CD4-positive, alpha-beta T cell treated with Interleukin-17A for 4 hours (primary cell): Measurements from ENCODE around the gene CPNE2.
"Not testable (repeated sequence)": the region's sequence is repeated elsewhere in the genome, so short reads cannot be mapped to it uniquely, and the experiment has no call there.

Experiments
- DNase-seq: peaks from one replicate; pipeline ENCODE4 v3.0.0-alpha.2; 2020; ENCODE audit warnings: mixed read lengths

Gene CPNE2

GRCh38 chr16:57178793-57179212 lies 86.4 kb downstream of the CPNE2 start:
- no peak for DNase-seq

DNA sequence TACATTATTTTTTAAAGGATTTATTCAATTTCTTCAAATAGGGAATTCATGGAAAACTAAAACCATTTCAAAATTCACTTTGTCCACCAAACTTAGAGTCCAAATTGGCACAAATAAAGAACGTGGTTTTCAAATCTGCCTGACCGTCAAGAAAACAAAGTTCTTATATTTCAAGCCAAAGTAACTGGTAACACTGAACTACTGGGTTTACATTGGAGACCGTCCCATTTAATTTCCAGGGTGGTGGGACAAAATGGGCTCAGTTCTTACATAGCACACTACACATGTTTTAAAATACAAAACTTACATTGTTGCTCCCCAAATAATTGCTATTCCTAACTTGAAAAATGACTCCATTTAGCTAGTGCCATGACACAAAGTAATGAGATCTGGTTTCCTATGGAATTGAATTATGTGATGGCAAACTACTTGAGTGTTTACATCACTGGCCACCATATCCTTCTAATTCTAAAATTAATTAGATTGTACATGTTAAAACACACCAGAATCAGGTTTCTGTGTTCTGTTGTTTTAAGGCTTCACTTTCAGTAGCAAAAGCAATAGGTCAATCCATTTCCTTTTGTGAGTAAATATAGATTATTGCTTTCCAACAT lies 86.9 kb downstream of the CPNE2 start:
- no peak for DNase-seq

DNA sequence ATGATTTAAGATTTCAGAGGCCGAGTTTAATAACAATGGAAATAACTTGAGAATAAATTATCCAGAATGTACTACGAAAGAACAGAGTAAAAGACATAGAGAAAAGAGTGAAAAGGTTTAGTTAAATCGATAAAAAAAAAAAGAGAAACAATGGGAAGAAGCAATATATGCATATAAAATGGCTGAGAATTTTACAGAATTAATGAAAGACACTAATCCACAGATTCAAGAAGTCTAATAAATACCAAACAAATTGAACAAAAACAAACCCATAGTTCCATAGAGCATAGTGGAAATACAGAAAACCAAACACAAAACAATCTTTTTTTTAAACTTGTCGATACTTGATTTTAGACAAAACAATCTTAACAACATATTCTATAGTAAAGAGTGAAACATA lies 91.7 kb downstream of the CPNE2 start:
- no peak for DNase-seq

GRCh38 chr16:57184887-57185445 lies 92.6 kb downstream of the CPNE2 start:
- no peak for DNase-seq

GRCh38 chr16:57185446-57185944 lies 93.1 kb downstream of the CPNE2 start:
- no peak for DNase-seq

GRCh38 chr16:57185945-57186871 lies 93.8 kb downstream of the CPNE2 start, which contains the start of the genes PSME3IP1 and RSPRY1:
PSME3IP1 (minus strand) TSS chr16:57186039; CDS start chr16:57173854, 12,185 bp downstream.
RSPRY1 (plus strand) TSS chr16:57186329; CDS start chr16:57204659, 18,330 bp downstream.
- DNase-seq, result peak; percentile 97

DNA sequence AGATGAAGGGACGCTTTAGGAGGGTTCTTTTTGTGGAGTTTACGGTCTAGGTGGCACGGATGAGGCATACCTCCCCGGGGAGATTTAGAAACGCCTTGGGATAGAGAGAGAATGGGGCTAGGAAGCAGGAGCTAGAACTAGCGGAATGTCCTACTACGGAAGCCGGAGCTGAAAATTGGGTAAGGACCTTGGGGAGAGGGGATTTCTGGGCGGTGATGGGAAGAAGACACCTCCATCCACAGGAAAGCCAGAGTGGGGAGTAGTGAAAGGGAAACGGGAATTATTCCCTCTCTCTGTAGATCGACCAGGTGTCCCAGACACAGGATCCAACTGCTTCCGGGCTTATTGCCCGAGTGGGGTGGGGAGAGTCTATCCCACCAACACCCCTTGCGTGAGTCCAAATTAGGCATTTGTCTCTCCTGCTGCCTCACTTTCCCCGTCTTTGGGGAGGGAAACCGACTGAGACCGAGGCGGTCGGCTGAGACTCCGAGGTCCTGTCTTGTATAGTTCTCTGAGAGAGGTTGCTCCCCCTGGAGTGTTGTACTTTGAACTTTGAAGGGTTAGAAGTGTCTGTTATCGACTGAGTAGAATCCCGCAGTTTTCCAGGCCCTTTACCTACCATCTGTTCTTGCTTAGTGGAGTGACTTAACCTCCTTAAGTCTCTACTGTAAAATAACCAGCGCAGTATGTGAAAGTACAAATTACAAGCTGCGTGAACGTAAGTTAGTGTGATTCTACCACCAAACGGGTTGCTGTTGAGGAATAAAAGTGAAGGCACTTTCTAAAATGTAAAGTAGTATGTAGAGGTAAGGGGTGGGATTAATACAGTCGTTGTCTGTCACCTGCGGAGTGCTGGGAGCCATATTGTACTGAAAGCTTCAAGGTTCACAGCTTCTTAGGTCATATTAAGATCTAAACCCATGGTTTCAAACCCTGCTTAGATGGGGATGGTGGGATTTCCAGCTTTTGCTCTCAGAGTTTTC lies 94.8 kb downstream of the CPNE2 start:
- DNase-seq, result peak; percentile 21

DNA sequence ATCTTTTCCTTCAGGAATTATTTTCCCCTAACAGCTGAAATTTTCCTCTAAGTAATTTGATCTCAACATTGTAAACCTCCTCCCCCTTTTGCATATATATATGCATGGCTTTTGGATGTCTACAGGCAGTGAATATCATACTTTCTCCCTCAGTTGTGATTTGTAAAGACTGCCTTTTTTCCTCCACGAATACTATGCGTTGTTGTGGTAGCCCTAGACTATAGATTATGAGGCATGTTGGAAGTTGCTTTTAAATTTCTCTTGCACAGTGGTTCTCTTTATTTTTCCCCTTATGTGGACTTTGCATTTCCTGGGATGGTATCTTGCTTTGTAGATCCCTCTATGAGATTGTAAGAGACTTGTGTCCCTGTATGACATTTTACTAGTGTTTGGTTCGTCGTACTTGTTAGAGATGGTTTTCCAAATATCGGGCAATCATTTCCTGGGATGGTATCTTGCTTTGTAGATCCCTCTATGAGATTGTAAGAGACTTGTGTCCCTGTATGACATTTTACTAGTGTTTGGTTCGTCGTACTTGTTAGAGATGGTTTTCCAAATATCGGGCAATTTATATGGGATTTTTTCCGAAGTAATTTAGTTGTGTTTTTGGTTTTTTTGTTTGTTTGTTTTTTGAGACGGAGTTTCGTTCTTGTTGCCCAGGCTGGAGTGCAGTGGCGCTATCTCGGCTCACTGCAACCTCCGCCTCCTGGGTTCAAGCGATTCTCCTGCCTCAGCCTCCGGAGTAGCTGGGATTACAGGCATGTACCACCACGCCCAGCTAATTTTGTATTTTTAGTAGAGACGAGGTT lies 95.7 kb downstream of the CPNE2 start:
- DNase-seq, result not testable (repeated sequence)

DNA sequence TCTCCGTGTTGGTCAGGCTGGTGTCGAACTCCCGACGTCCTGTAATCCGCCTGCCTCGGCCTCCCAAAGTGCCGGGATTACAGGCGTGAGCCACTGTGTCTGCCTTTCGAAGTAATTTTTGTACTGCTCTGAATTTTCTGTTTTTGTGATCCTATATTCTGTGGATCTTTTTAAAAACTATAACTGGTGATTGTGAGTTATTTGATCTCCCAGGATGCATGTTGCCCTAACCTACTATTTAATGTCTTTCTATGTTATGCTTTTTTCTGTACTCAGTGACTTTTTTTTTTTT lies 96.3 kb downstream of the CPNE2 start:
- no peak for DNase-seq

GRCh38 chr16:57189527-57189926 lies 97.1 kb downstream of the CPNE2 start:
- not testable (repeated sequence) for DNase-seq

DNA sequence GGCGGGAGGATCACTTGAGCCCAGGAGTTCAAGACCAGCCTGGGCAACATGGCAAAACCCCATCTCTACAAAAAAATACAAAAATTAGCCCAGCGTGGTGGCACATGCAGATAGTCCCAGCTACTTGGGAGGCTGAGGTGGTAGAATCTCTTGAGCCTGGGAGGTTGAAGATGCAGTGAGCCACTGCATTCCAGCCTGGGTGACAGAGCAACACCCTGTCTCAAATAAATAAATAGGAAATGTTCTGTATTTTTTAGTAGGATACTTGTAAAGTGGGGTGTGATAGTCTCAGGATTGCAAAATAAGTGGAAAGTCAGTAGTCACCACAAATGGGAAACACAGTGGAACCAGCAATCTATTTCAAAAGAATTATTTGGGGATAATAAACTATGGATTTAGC lies 97.8 kb downstream of the CPNE2 start:
- DNase-seq, result no peak

DNA sequence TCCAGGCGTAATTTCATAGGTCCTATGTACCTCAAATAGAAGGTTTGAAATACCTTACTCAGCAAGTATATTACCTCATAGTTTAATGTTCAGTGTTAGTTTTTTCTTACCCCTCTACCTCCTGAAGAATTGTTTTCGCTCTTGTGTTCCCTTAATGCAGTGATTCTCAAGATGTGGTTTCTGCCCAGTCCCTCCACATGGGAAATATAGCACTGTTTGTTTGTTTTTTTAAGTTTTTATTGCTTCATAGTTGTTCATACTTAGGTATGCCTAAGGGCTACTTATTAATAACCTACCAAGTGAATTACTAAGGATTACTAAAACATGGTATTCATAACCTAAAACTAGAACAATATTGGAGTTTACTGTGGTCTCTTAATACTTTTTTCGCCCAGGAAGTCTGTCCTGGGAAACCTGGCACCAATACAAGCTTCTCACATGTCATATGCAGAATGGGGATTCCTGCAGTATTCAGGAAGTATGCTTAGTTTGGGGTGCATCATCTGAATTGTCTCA lies 98.7 kb downstream of the CPNE2 start:
- no peak for DNase-seq

DNA sequence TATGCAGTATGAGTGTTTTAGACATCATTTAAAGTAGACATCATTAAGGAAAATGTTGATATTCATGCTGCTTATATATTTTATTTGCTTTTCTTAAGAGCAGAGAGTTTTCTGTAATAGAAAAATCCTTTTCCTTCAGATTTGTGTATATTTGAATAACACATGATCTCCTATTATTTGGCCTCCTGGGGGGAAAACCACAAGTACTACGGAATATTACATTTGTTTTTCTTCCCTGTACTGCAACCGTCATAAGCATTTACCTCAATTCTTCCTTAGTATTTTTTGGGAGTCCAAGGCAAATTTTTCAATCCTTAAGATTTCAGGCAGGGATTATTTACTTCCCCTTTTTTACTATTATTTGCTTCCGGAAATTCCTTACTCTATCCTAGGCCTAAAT lies 99.8 kb downstream of the CPNE2 start:
- DNase-seq, result no peak

DNA sequence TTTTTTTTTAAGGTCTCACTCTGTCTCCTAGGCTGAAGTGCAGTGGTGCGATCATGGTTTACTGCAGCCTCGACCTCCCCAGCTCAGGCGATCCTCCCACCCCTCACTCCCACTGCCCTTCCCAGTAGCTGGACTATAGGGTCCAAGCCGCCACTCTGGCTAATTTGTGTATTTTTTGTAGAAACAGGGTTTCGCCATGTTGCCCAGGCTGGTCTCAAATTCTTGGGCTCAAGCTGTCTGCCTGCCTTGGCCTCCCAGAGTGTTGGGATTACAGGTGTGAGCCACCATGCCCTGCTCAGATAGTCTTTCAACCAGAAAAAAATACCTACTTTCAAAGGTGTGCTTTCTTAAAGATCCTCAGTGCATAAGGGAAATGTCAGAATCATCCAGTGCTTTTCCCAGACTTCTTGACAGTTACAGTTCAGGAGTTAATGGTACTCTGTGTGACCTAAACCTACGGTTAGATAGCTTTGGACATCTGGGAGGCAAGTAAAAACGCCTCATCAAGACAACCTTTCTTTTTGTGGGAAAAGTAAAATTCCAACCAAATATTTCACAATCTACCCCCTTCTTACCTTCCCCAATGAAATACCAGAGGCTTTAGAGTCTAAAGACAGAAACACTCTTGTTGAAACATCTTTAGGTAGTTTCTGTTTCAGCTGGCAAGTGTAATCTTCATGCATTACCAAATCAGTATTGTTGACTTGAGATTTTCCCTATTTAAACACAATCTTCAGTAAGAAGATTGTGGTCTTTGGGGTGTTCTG lies 100.5 kb downstream of the CPNE2 start:
- DNase-seq, result no peak

DNA sequence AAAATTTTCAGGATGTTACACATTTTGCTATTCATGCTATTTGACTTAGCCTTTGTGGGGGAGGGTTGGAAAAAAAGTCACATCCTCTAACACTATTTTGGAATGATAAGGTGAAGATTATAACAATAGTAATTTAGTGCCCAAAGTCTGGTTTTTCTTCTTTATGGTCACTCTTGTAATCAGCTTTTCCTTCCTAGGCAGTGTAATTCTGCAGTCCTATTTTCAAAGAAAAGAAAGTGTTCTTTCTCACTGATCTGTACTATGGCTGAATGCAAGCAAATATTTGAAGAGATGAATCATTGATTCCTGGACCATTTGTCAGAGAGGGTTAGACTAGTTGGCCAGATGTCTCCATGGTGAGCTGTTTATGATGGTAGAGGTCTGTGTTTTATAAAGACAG lies 102.1 kb downstream of the CPNE2 start:
- DNase-seq, result no peak

- DNase-seq, result no peak
Observed at GRCh38 chr16:57196286-57196685, 103.9 kb downstream of the CPNE2 start.

- no peak for DNase-seq
Observed at GRCh38 chr16:57196753-57197152, 104.4 kb downstream of the CPNE2 start.
